ENCODE results near the gene BCL2L2. TPM values are rescaled to one million over a fixed set of nuclear protein-coding genes. Genes with fewer than 3 reads are reported as not detected.

The BCL2L2 gene
- total and polyA plus RNA-seq, 2 of the 8 experiments (the other 6 are each of a cell fraction or from before 2014, with no cell fraction given), result 9.3 to 13.8 TPM

DNA sequence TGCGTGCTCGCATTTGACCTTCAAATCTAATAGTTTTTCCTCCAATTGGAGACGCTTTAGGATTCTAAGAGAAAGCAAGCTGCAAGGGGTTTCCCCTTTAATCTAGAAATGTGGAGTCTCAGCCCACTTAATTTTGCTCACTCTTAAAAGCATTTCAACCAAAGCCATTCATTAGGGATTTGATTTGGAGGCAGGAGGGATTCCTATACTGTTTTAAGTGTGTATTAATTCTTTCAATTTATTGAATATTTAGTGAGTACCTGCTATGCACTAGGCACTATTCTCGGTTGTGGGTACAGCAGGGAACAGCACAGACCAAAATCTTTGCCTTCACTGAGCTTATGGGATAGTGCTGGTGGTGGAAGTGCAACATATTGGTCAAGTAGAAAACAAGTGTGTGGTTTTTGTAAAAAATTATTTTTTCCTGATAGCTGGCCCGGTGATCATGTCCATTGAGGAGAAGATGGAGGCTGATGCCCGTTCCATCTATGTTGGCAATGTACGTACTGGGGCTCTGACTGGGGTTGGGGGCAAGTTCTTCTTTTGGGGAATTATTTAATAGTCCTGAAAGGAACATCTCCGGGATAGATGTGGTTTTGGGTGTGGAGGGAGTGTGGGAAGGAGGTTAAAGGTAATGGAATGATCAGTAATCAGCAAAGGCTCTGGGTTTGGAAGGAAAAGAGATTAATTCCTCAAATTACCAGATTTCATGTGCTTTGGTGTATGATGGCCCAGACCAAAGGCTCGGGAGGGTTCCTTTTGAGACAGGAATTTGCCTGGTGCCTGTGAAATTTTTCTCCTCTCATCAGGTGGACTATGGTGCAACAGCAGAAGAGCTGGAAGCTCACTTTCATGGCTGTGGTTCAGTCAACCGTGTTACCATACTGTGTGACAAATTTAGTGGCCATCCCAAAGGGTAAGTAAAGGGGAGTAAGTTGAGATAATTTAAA is 16.2 kb downstream of the BCL2L2 start:
- H3K18ac ChIP-seq (ENCODE audit: extremely low read depth, low read length), result no peak overlapping the region
- H3K27ac ChIP-seq (ENCODE audit: low read depth, low read length), result peak overlapping the region; percentile 83
- FAIRE-seq (no peak), DNase-seq (ENCODE audit: low read depth in 1 of 2, low spot score in 2 of 2) (no peak)
- POLR2A ChIA-PET (ENCODE audit: partially characterized antibody), result interaction anchor here (0.5 to 4.7 kb wide), 30 partner anchors 7 to 457 kb away, joined by 3 to 48 read pairs (median 5); partner anchors contain the start of genes AP1G2, BCL2L2, CMTM5 and EFS
- no peak overlapping the region for H3K14ac ChIP-seq (ENCODE audit: insufficient read length)
- H3K23ac ChIP-seq (ENCODE audit: insufficient read length), result no peak overlapping the region
- peak overlapping the region; percentile 87 to 96 for H3K4me2 ChIP-seq (ENCODE audit: insufficient read depth in 1 of 2, low read depth in 2 of 2, low read length in 2 of 2)
- H3K4ac ChIP-seq (replicated peaks; ENCODE audit: insufficient read length, low read depth, low read length), result no peak overlapping the region
- H3K56ac ChIP-seq (replicated peaks; ENCODE audit: insufficient read length, low read depth, low read length), result no peak overlapping the region
- peak overlapping the region; percentile 90; the same call in 1 of the 2 replicates for H2AK5ac ChIP-seq (ENCODE audit: low read depth, low read length)
- no peak overlapping the region; the same call in 1 of the 2 replicates for H2BK12ac ChIP-seq (ENCODE audit: low read depth, low read length)
- H3K4me1 ChIP-seq (replicated peaks in 1 of 4; ENCODE audit: control insufficient read depth in 3 of 4, insufficient read depth in 4 of 4, low read length in 3 of 4), result peaks cover 0 to 6% (median 2%) of the 10 kb centered on the region in 4 experiments; a peak in 6 of 7 replicates
- no peak overlapping the region for H2BK15ac ChIP-seq (ENCODE audit: low read length)
- peak overlapping the region; percentile 92 to 98 (median 96) for H3K9ac ChIP-seq (replicated peaks in 1 of 4; ENCODE audit: extremely low read depth in 1 of 4, low read depth in 3 of 4, low read length in 3 of 4)
- peak overlapping the region; percentile 40 for H4K5ac ChIP-seq (ENCODE audit: insufficient read length, low read depth, low read length)
- H3K79me1 ChIP-seq (ENCODE audit: low read depth, low read length), result peaks cover 10% of the 10 kb centered on the region; the same call in 1 of the 2 replicates
- H2BK120ac ChIP-seq (replicated peaks; ENCODE audit: low read depth, low read length), result no peak overlapping the region
- no peak overlapping the region for H2BK20ac ChIP-seq (ENCODE audit: low read length)
- H3K79me2 ChIP-seq (ENCODE audit: control insufficient read depth in 1 of 2, insufficient read depth in 2 of 2, low read length in 2 of 2), result peaks cover 11 to 17% of the 10 kb centered on the region in 2 experiments
- CTCF ChIA-PET (ENCODE audit: partially characterized antibody), result interaction anchor here (0.7 to 3.8 kb wide), 22 partner anchors 8 to 263 kb away, joined by 3 to 28 read pairs (median 3); partner anchors contain the start of genes BCL2L2 and SLC22A17
- no peaks in the 10 kb centered on the region for H3K27me3 ChIP-seq (replicated peaks in 1 of 4; ENCODE audit: control insufficient read depth in 3 of 4, extremely low read depth in 1 of 4, insufficient read depth in 3 of 4, low read length in 3 of 4)
- H3K36me3 ChIP-seq (ENCODE audit: control insufficient read depth in 2 of 4, insufficient read depth in 4 of 4, low read length in 3 of 4), result peaks cover 9 to 35% (median 24%) of the 10 kb centered on the region in 4 experiments; a peak in 7 of 8 replicates
- H2BK5ac ChIP-seq (ENCODE audit: low read depth, low read length), result no peak overlapping the region; the same call in 1 of the 2 replicates
- peaks cover 10% of the 10 kb centered on the region for H3K23me2 ChIP-seq (ENCODE audit: low read depth, low read length)
- H3K9me3 ChIP-seq (ENCODE audit: insufficient read depth in 2 of 2, low read depth in 1 of 2, low read length in 1 of 2), result no peaks in the 10 kb centered on the region
- no peaks in the 10 kb centered on the region for H4K20me1 ChIP-seq (replicated peaks in 1 of 2; ENCODE audit: control insufficient read depth in 1 of 2, insufficient read depth in 2 of 2, low read length in 2 of 2)
- H4K8ac ChIP-seq (ENCODE audit: extremely low read depth, insufficient read depth, low read length), result no peak overlapping the region
- no peak overlapping the region for H2AFZ ChIP-seq (ENCODE audit: low read length)
- H4K91ac ChIP-seq (replicated peaks; ENCODE audit: insufficient read length, low read length), result no peak overlapping the region
- H3K4me3 ChIP-seq (ENCODE audit: extremely low read depth in 1 of 4, insufficient read depth in 2 of 4, low read depth in 3 of 4, low read length in 4 of 4), result peak overlapping the region; percentile 96 to 100 (median 99)
- WGBS, 2 experiments (ENCODE audit: extremely low coverage in 1 of 2, insufficient coverage in 1 of 2, insufficient read length in 1 of 2, insufficient replicate concordance in 2 of 2, low coverage in 1 of 2, low lambda C conversion rate in 2 of 2, missing lambda C conversion rate in 1 of 2), result 65 to 100% methylated on average over 1 to 10 of the region's 10 CpGs
- TF ChIP-seq JUND (IDR thresholded peaks at IDR 0.05; ENCODE audit: low read length) (no peak), RXRA (IDR thresholded peaks at IDR 0.05; ENCODE audit: insufficient read depth, low read depth, low read length) (no peak), EZH2 (IDR thresholded peaks at IDR 0.05; ENCODE audit: low read depth, low read length, severe bottlenecking) (no peak), SIN3A (conservative IDR thresholded peaks at IDR 0.05 in 1 of 2, IDR thresholded peaks at IDR 0.05 in 1 of 2; ENCODE audit: low read depth in 1 of 2, low read length in 2 of 2) (no peak), CBX8 (IDR thresholded peaks at IDR 0.05; ENCODE audit: borderline replicate concordance, low read depth, low read length) (no peak), BRCA1 (IDR thresholded peaks at IDR 0.05; ENCODE audit: low read depth, low read length) (no peak), CBX5 (IDR thresholded peaks at IDR 0.05; ENCODE audit: low read depth, low read length) (no peak), SIX5 (IDR thresholded peaks at IDR 0.05; ENCODE audit: low read depth, low read length) (no peak)
- TF ChIP-seq, protein P1, sequence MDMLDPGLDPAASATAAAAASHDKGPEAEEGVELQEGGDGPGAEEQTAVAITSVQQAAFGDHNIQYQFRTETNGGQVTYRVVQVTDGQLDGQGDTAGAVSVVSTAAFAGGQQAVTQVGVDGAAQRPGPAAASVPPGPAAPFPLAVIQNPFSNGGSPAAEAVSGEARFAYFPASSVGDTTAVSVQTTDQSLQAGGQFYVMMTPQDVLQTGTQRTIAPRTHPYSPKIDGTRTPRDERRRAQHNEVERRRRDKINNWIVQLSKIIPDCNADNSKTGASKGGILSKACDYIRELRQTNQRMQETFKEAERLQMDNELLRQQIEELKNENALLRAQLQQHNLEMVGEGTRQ (IDR thresholded peaks at IDR 0.05; ENCODE audit: low read length), result no peak

Measured in H1 (cell line).